IPS-15b (cell line): ENCODE results near the gene AMBRA1.

Source experiments
- H3K27me3 ChIP-seq: one replicate; pipeline ENCODE4 v1.6.1; 2013; ENCODE audit warnings: low read length; ENCODE audit not compliant: control insufficient read depth, insufficient read depth
- H3K36me3 ChIP-seq: one replicate; pipeline ENCODE4 v1.6.1; 2013; ENCODE audit warnings: low read length; ENCODE audit not compliant: control insufficient read depth, insufficient read depth
- H3K4me1 ChIP-seq: one replicate; pipeline ENCODE4 v1.6.1; 2013; ENCODE audit warnings: mild to moderate bottlenecking, low read length; ENCODE audit not compliant: control insufficient read depth, insufficient read depth
- H3K4me3 ChIP-seq: one replicate; pipeline ENCODE4 v1.5.1; 2013; ENCODE audit warnings: low read depth, low read length
- H3K9ac ChIP-seq: one replicate; pipeline ENCODE4 v1.6.1; 2013; ENCODE audit warnings: low read depth, mild to moderate bottlenecking, low read length
- H3K9me3 ChIP-seq: one replicate; pipeline ENCODE4 v1.6.1; 2013; ENCODE audit warnings: mild to moderate bottlenecking, low read length; ENCODE audit not compliant: control insufficient read depth, insufficient read depth

AMBRA1 gene

GRCh38 chr11:46508360-46508759 lies 85.5 kb downstream of the AMBRA1 start:
- H3K4me3 ChIP-seq = no peak overlapping the region
- H3K9ac ChIP-seq = no peak overlapping the region
- no peaks in the 10 kb centered on the region for H3K9me3 ChIP-seq
- H3K27me3 ChIP-seq = no peaks in the 10 kb centered on the region
- peaks cover 3% of the 10 kb centered on the region for H3K36me3 ChIP-seq
- peaks cover 5% of the 10 kb centered on the region for H3K4me1 ChIP-seq

DNA sequence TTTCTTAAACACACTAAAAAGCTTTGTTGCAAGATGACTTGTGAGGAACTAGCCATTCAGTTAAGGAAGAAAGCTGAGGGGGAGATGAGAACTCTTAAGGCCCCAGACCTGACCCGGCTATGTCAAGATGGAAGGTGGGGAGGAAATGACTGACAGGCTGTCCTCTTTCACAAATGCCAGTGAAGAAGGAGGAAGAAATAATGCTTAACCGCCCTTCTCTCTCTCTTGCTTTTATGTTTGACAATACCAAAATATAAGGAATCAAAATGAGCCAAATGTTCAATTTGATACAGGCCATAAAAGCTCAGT lies 87.4 kb downstream of the AMBRA1 start:
- Histone ChIP-seq H3K4me3 (no peak overlapping the region), H3K9me3 (no peaks in the 10 kb centered on the region), H3K27me3 (no peaks in the 10 kb centered on the region), H3K4me1 (no peaks in the 10 kb centered on the region), H3K36me3 (peaks cover 3% of the 10 kb centered on the region), H3K9ac (no peak overlapping the region)

DNA sequence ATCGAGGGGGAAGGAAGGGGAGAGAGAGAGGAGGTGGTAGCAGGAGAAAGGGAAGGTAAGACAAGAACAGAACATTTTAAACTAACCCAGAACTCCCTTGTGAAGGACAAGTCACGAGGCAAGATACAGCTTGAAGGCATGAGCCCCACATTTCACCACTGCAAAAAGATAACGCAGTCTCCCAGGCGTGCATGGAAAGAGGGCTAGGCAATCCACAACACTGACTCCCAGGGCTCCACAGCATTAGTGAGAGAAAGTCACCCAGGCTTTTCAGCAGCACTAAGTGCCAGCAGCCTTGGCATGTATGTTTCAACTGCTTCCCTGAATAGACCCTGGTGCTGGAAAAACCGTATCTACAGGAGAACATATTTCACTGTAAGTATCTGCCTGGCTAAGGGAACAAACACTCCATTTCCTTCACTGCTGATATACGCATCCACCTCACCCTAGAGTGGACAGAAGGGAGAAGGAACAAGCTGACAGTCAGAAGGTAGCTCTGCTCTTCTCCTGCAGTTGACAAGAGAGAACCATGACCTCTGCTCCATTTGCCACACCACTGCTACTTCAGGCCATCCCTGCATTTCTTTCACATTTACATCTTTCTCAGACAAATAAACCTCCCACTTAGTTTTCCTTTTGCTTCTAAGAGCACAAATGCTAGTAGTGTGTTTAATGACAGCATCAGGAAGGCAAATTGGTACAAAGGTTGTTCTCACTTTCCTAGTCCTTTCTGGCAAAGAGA lies 87.9 kb downstream of the AMBRA1 start:
- H3K9ac ChIP-seq = no peak overlapping the region
- no peaks in the 10 kb centered on the region for H3K27me3 ChIP-seq
- H3K9me3 ChIP-seq = no peaks in the 10 kb centered on the region
- H3K4me1 ChIP-seq = no peaks in the 10 kb centered on the region
- H3K4me3 ChIP-seq = no peak overlapping the region
- H3K36me3 ChIP-seq = peaks cover 3% of the 10 kb centered on the region

DNA sequence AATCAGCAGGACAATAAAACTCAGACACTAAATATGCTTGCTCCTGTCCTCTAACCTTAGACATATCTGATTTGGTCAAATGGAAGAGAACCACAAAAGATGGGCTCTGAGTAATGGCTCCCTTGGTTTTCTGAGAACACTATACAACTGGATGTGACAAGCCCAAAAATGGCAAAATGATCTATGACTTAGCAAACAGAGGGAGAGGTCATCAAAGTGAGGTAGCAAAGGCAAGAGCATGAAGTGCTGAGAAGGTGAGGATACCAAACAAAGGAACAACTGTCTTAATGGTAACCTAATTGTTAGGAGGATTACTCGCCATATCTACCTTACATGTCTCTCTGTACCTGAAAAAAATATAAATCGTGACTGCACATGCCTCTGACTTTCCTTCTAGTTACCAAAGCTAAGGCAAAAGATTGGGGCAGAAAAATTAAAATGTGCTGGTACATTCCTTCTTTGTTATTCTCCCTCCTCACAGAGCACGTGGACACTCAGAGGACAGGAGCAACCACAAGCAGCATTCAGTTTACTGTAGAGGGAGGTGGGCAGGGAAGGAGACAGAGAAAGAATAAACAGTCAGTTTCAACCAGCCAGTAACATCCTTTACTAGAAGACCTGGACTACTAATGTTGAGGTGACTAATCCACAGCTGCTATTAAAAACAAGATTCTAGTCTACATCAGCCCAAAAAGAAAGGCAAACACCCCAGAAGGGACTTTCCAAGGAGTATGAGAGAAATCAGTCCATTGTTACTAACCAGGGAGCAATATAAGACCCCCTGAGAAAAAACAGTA lies 88.8 kb downstream of the AMBRA1 start:
- no peak overlapping the region for H3K9ac ChIP-seq
- no peaks in the 10 kb centered on the region for H3K9me3 ChIP-seq
- H3K4me3 ChIP-seq = no peak overlapping the region
- no peaks in the 10 kb centered on the region for H3K4me1 ChIP-seq
- H3K27me3 ChIP-seq = no peaks in the 10 kb centered on the region
- H3K36me3 ChIP-seq = peaks cover 3% of the 10 kb centered on the region

- no peaks in the 10 kb centered on the region for H3K27me3 ChIP-seq
- no peak overlapping the region for H3K9ac ChIP-seq
- no peaks in the 10 kb centered on the region for H3K9me3 ChIP-seq
- H3K4me3 ChIP-seq = no peak overlapping the region
- H3K4me1 ChIP-seq = no peaks in the 10 kb centered on the region
- no peaks in the 10 kb centered on the region for H3K36me3 ChIP-seq
Measured at GRCh38 chr11:46499821-46500220, 94.0 kb downstream of the AMBRA1 start.

DNA sequence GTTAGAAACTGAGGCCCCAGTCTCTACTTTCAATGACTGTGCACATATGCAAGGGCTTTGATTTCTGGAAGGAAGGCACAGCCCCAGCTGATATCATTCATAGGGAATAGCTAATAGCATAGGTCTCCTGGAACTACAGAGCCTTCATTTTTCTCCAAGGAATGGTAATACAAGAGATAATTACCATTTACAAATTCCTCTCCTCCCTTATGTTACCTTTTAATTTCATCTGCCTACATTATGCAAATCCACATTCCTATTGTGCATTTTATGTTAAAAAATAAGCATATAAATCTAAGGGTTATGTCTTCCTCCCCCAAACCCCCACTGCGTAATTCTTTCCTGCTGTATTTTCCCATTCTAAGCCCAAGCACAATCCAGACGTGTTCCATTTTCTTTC lies 94.9 kb downstream of the AMBRA1 start:
- Histone ChIP-seq H3K36me3 (no peaks in the 10 kb centered on the region), H3K9ac (no peak overlapping the region), H3K4me3 (no peak overlapping the region), H3K9me3 (no peaks in the 10 kb centered on the region), H3K27me3 (no peaks in the 10 kb centered on the region), H3K4me1 (no peaks in the 10 kb centered on the region)

DNA sequence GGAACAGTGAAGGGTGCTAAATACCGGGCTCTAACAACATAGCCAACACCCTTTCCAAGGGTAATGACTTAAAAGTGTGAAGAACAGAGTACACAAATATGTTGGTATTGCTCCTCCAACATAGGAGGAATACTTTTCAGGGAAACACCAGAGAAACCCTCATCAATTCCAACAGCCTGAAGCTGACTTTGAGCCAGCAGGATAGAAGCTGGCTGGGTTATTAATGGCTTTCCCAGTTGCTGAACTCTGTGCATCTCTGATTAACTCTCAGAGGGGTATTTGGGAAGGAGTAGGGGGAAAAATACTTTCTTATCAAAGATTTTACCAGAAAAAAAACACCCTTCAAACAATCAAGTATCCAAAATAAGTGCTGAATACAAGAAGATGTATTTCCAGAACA lies 95.6 kb downstream of the AMBRA1 start:
- no peaks in the 10 kb centered on the region for H3K9me3 ChIP-seq
- no peak overlapping the region for H3K9ac ChIP-seq
- no peaks in the 10 kb centered on the region for H3K4me1 ChIP-seq
- H3K36me3 ChIP-seq = no peaks in the 10 kb centered on the region
- H3K27me3 ChIP-seq = no peaks in the 10 kb centered on the region
- no peak overlapping the region for H3K4me3 ChIP-seq

DNA sequence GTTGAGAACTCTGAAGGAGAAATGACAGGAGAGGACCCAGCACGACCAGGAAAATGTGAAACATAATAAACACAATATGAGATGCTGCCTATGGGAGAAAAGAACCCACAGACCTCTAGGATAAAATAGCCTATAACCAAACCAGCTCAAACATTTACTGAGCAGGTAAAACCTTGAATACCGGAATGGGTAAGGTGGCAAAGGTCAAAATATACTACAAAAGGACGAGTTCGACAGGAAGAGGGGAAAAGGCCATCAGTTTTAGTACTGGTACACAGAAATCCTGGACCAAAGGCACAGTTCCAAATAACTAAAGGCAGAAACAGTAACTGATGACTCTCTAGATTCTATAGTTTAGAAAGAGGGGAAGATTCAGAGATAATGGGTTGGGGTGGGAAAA lies 96.3 kb downstream of the AMBRA1 start:
- Histone ChIP-seq H3K9me3 (no peaks in the 10 kb centered on the region), H3K4me1 (no peaks in the 10 kb centered on the region), H3K36me3 (no peaks in the 10 kb centered on the region), H3K9ac (no peak overlapping the region), H3K27me3 (no peaks in the 10 kb centered on the region), H3K4me3 (no peak overlapping the region)

- no peak overlapping the region for H3K4me3 ChIP-seq
- H3K36me3 ChIP-seq = no peaks in the 10 kb centered on the region
- no peaks in the 10 kb centered on the region for H3K4me1 ChIP-seq
- H3K27me3 ChIP-seq = no peaks in the 10 kb centered on the region
- no peaks in the 10 kb centered on the region for H3K9me3 ChIP-seq
- H3K9ac ChIP-seq = peak overlapping the region; percentile 16
Measured at GRCh38 chr11:46493791-46494190, 100.0 kb downstream of the AMBRA1 start.

DNA sequence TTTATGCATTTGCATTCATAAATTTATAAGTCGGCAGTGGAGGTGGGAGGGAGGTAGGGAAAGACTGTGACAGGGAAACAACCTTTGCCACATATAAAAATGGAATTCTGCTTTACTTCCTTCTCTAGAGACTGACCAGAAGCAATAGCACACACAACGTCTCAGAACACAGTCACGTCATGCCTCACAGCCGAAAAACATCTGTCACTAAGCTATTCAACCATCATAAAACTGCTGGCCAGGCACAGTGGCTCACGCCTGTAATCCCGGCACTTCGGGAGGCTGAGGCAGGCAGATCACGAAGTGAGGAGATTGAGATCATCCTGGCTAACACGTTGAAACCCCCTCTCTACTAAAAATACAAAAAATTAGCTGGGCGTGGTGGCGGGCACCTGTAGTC lies 101.3 kb downstream of the AMBRA1 start:
- Histone ChIP-seq H3K36me3 (no peaks in the 10 kb centered on the region), H3K27me3 (no peaks in the 10 kb centered on the region), H3K9ac (no peak overlapping the region), H3K4me1 (no peaks in the 10 kb centered on the region), H3K9me3 (no peaks in the 10 kb centered on the region), H3K4me3 (no peak overlapping the region)

- Histone ChIP-seq H3K9ac (no peak overlapping the region), H3K4me3 (no peak overlapping the region), H3K9me3 (no peaks in the 10 kb centered on the region), H3K4me1 (no peaks in the 10 kb centered on the region), H3K27me3 (no peaks in the 10 kb centered on the region), H3K36me3 (no peaks in the 10 kb centered on the region)
Measured at GRCh38 chr11:46491661-46492330, 102.0 kb downstream of the AMBRA1 start.

GRCh38 chr11:46490666-46491065 lies 103.2 kb downstream of the AMBRA1 start:
- Histone ChIP-seq H3K9me3 (no peaks in the 10 kb centered on the region), H3K4me3 (no peak overlapping the region), H3K9ac (no peak overlapping the region), H3K4me1 (no peaks in the 10 kb centered on the region), H3K27me3 (no peaks in the 10 kb centered on the region), H3K36me3 (no peaks in the 10 kb centered on the region)
